ENCODE data around the gene MUC3A.

MUC3A gene

GRCh38 chr7:101012931-101013330 lies 63.6 kb downstream of the MUC3A start:
- DNase-seq (ENCODE audit: low read depth, low spot score) = no peak
- no peak overlapping the region for H3K27ac ChIP-seq

GRCh38 chr7:101015626-101016025 lies 66.3 kb downstream of the MUC3A start:
- no peak overlapping the region for H3K27ac ChIP-seq
- no peak for DNase-seq (ENCODE audit: low read depth, low spot score)

GRCh38 chr7:101017064-101017777 lies 67.9 kb downstream of the MUC3A start:
- H3K27ac ChIP-seq = no peak overlapping the region
- DNase-seq (ENCODE audit: low read depth, low spot score) = peak; percentile 59
